GM23338 (cell line): ENCODE results near the gene RNF157.

Source experiments
- CREB1 ChIP-seq: fragments of 250-450 bp; sonication (Bioruptor Pico); IDR thresholded peaks from 2 replicates; pipeline ENCODE4 v1.5.0; 2020; ENCODE audit warnings: low read depth, mild to moderate bottlenecking, moderate library complexity
- CTCF ChIP-seq, 2 experiments: fragments of 200-600 bp in 1 of 2; sonication (generic) in 1 of 2; conservative IDR thresholded peaks; 2 replicates each; pipeline versions ENCODE4 v1.5.1 to v1.6.1; 2016 to 2017; ENCODE audit warnings: antibody characterized with exemption in 2 of 2, low read depth in 2 of 2, mild to moderate bottlenecking in 2 of 2, moderate library complexity in 1 of 2
- ETS1 ChIP-seq: IDR thresholded peaks from 2 replicates; pipeline ENCODE4 v1.6.1; 2016; ENCODE audit warnings: antibody characterized with exemption
- EZH2 ChIP-seq: fragments of 200-600 bp; sonication (generic); IDR thresholded peaks from one replicate; pipeline ENCODE4 v1.8.0; 2017; ENCODE audit warnings: antibody characterized with exemption, mild to moderate bottlenecking, low read depth; ENCODE audit not compliant: unreplicated experiment
- REST ChIP-seq: IDR thresholded peaks from one replicate; pipeline ENCODE4 v1.6.1; 2018; ENCODE audit warnings: antibody characterized with exemption; ENCODE audit not compliant: unreplicated experiment

GRCh38 chr17:76280650-76281049 lies 40.4 kb upstream of the RNF157 start:
- TF ChIP-seq CTCF (conservative IDR thresholded peaks at IDR 0.05; ENCODE audit: low read depth in 2 of 2) (no peak), REST (no peak), EZH2 (no peak), CREB1 (no peak), ETS1 (no peak)
